ENCODE results near the gene CACNA1D.

CACNA1D gene

GRCh38 chr3:53729618-53730017, 235.2 kb downstream of the CACNA1D start:
- FAIRE-seq = no peak
- no peak for DNase-seq (ENCODE audit: insufficient read length, low spot score)

- DNase-seq (ENCODE audit: insufficient read length, low spot score) (no peak), FAIRE-seq (no peak)
Observed at GRCh38 chr3:53730576-53730975, 236.2 kb downstream of the CACNA1D start.

GRCh38 chr3:53731934-53732624, 237.7 kb downstream of the CACNA1D start:
- DNase-seq (ENCODE audit: insufficient read length, low spot score) = no peak
- FAIRE-seq = no peak

- FAIRE-seq (no peak), DNase-seq (ENCODE audit: insufficient read length, low spot score) (no peak)
Observed at GRCh38 chr3:53733446-53733845, 239.0 kb downstream of the CACNA1D start.

- FAIRE-seq (no peak), DNase-seq (ENCODE audit: insufficient read length, low spot score) (no peak)
Observed at GRCh38 chr3:53739966-53740365, 245.6 kb downstream of the CACNA1D start.

- no peak for DNase-seq (ENCODE audit: insufficient read length, low spot score)
- FAIRE-seq = no peak
Observed at GRCh38 chr3:53740956-53741355, 246.5 kb downstream of the CACNA1D start.

GRCh38 chr3:53744351-53744750, 249.9 kb downstream of the CACNA1D start:
- FAIRE-seq = peak; percentile 21
- DNase-seq (ENCODE audit: insufficient read length, low spot score) = no peak

- no peak for FAIRE-seq
- no peak for DNase-seq (ENCODE audit: insufficient read length, low spot score)
Observed at GRCh38 chr3:53747559-53747958, 253.1 kb downstream of the CACNA1D start.

- DNase-seq (ENCODE audit: insufficient read length, low spot score) = peak; percentile 69
- FAIRE-seq = no peak
Observed at GRCh38 chr3:53748512-53749271, 254.3 kb downstream of the CACNA1D start.

- FAIRE-seq = no peak
- DNase-seq (ENCODE audit: insufficient read length, low spot score) = no peak
Observed at GRCh38 chr3:53749448-53749847, 255.0 kb downstream of the CACNA1D start.

- no peak for DNase-seq (ENCODE audit: insufficient read length, low spot score)
- peak; percentile 95 for FAIRE-seq
Observed at GRCh38 chr3:53750253-53751210, 256.1 kb downstream of the CACNA1D start.

- DNase-seq (ENCODE audit: insufficient read length, low spot score) (no peak), FAIRE-seq (peak; percentile 92)
Observed at GRCh38 chr3:53753518-53754183, 259.2 kb downstream of the CACNA1D start.

- FAIRE-seq (no peak), DNase-seq (ENCODE audit: insufficient read length, low spot score) (no peak)
Observed at GRCh38 chr3:53754325-53754724, 259.9 kb downstream of the CACNA1D start.

GRCh38 chr3:53758846-53759245, 264.4 kb downstream of the CACNA1D start:
- no peak for FAIRE-seq
- no peak for DNase-seq (ENCODE audit: insufficient read length, low spot score)

GRCh38 chr3:53763353-53763752, 268.9 kb downstream of the CACNA1D start:
- DNase-seq (ENCODE audit: insufficient read length, low spot score) (no peak), FAIRE-seq (no peak)

GRCh38 chr3:53764026-53764775, 269.8 kb downstream of the CACNA1D start:
- no peak for DNase-seq (ENCODE audit: insufficient read length, low spot score)
- FAIRE-seq = no peak

GRCh38 chr3:53765753-53766152, 271.3 kb downstream of the CACNA1D start:
- DNase-seq (ENCODE audit: insufficient read length, low spot score) = no peak
- no peak for FAIRE-seq

- FAIRE-seq = no peak
- DNase-seq (ENCODE audit: insufficient read length, low spot score) = no peak
Observed at GRCh38 chr3:53766706-53767105, 272.3 kb downstream of the CACNA1D start.

- DNase-seq (ENCODE audit: insufficient read length, low spot score) = no peak
- FAIRE-seq = peak; percentile 85
Observed at GRCh38 chr3:53768478-53769459, 274.4 kb downstream of the CACNA1D start.
